Left lung (tissue), 10 donors: ENCODE measurements around the gene POU4F1. TPM values are rescaled to one million over a fixed set of nuclear protein-coding genes. Genes with fewer than 3 reads are reported as not detected.

Source experiments
- ATAC-seq: fragments of 200-7000 bp; cut with Tn5 transposase; one replicate; pipeline ENCODE4 v1.9.1; 2020; ENCODE audit warnings: moderate library complexity
- DNase-seq, 4 donors: peaks; one replicate each; pipeline ENCODE4 v3.0.0-alpha.2; 2013 to 2020
- H3K27ac ChIP-seq, 2 donors: fragments of 200-600 bp; sonication (generic) in 1 of 2; one replicate each; pipeline versions ENCODE4 v1.5.0 to v1.8.0; 2020 to 2021
- H3K27me3 ChIP-seq, 2 donors: fragments of 200-600 bp; sonication (generic) in 1 of 2; one replicate each; pipeline versions ENCODE4 v1.5.0 to v1.8.0; 2020 to 2021
- H3K36me3 ChIP-seq, 2 donors: fragments of 200-600 bp; sonication (generic) in 1 of 2; one replicate each; pipeline versions ENCODE4 v1.5.0 to v1.8.0; 2020 to 2021
- H3K4me1 ChIP-seq, 2 donors: fragments of 200-600 bp; one replicate each; pipeline ENCODE4 v1.8.0; 2021
- H3K4me3 ChIP-seq, 2 donors: fragments of 200-600 bp; sonication (generic) in 1 of 2; one replicate each; pipeline versions ENCODE4 v1.5.0 to v1.8.0; 2020 to 2021; ENCODE audit warnings: mild to moderate bottlenecking in 1 of 2
- H3K9me3 ChIP-seq, 2 donors: fragments of 200-600 bp; sonication (generic) in 1 of 2; one replicate each; pipeline versions ENCODE4 v1.5.0 to v1.8.0; 2020 to 2021
- CTCF ChIP-seq, 2 donors: fragments of 200-600 bp; sonication (generic) in 1 of 2; IDR thresholded peaks; one replicate each; pipeline versions ENCODE4 v1.5.0 to v1.8.0; 2021; ENCODE audit warnings: antibody characterized with exemption in 2 of 2
- intact Hi-C, 2 donors: fragments of 100-400 bp; cut with DNase I; formaldehyde crosslinking; loops; one replicate each; pipeline versions ENCODE4 v1.11.2 to v1.14.2; 2022
- polyA plus RNA-seq, 6 donors: library from polyadenylated mRNA; unstranded; fragments of 120-200 nt; gene quantifications; one replicate each; pipeline ENCODE4 v1.2.1, GENCODE V29; 2013; ENCODE audit not compliant: insufficient read length in 6 of 6
- total RNA-seq, 2 donors: library from RNA; stranded (reverse); fragmentation: NEBNext Ultra II Directional; extraction: Animal tissue kit (Norgen Biotek cat#: 25700); gene quantifications; one replicate each; pipeline ENCODE4 v1.2.1, GENCODE V29; 2021
- donor health status: DM: no; HTN: yes; CAD: no.
- donor health status: DM: no; HTN: no; CAD: no.

POU4F1 gene
- total and polyA plus RNA-seq, 8 donors: 0.15 TPM; not detected in 6

GRCh38 chr13:78610381-78610883, 7.1 kb upstream of the POU4F1 start:
- no peak for ATAC-seq
- H3K27me3 ChIP-seq: peaks cover 59 to 68% of the 10 kb centered on the region in 2 donors
- H3K4me1 ChIP-seq: peaks cover 9 to 31% of the 10 kb centered on the region in 2 donors
- no peak overlapping the region for H3K4me3 ChIP-seq
- H3K27ac ChIP-seq: no peak overlapping the region
- H3K36me3 ChIP-seq: peaks cover 0 to 15% of the 10 kb centered on the region in 2 donors
- no peak for DNase-seq
- H3K9me3 ChIP-seq: no peaks in the 10 kb centered on the region
- TF ChIP-seq CTCF (IDR thresholded peaks at IDR 0.05): no peak
- intact Hi-C loops: no loop called here

- peak in 1 of 4 donors; percentile 78 for DNase-seq
- intact Hi-C loops: no loop called here
- H3K27me3 ChIP-seq: peaks cover 67 to 76% of the 10 kb centered on the region in 2 donors
These were observed 6.3 kb upstream of the POU4F1 start for GRCh38 chr13:78609464-78610205.

GRCh38 chr13:78608688-78609463, 5.5 kb upstream of the POU4F1 start:
- H3K27ac ChIP-seq: no peak overlapping the region
- peaks cover 73 to 83% of the 10 kb centered on the region in 2 donors for H3K27me3 ChIP-seq
- intact Hi-C loops: no loop called here
- TF ChIP-seq CTCF (IDR thresholded peaks at IDR 0.05): no peak
- DNase-seq: peak in 1 of 4 donors; percentile 71
- peak; percentile 53 for ATAC-seq
- peaks cover 9 to 31% of the 10 kb centered on the region in 2 donors for H3K4me1 ChIP-seq
- H3K4me3 ChIP-seq: peak overlapping the region; percentile 29 to 43
- no peaks in the 10 kb centered on the region for H3K36me3 ChIP-seq
- no peaks in the 10 kb centered on the region for H3K9me3 ChIP-seq

More at GRCh38 chr13:78609464-78610205, 6.3 kb upstream of the POU4F1 start:
- peak; percentile 79 for ATAC-seq
- Histone ChIP-seq H3K36me3 (peaks cover 0 to 7% of the 10 kb centered on the region in 2 donors), H3K9me3 (no peaks in the 10 kb centered on the region), H3K27ac (no peak overlapping the region), H3K4me1 (peaks cover 9 to 31% of the 10 kb centered on the region in 2 donors), H3K4me3 (peak overlapping the region; percentile 29 to 43)
- no peak for TF ChIP-seq CTCF (IDR thresholded peaks at IDR 0.05)

GRCh38 chr13:78608252-78608687, 4.9 kb upstream of the POU4F1 start:
- no peak for ATAC-seq
- TF ChIP-seq CTCF (IDR thresholded peaks at IDR 0.05): no peak
- Histone ChIP-seq H3K4me3 (peak overlapping the region in 1 of 2 donors; percentile 43), H3K36me3 (no peaks in the 10 kb centered on the region), H3K27me3 (peaks cover 80 to 89% of the 10 kb centered on the region in 2 donors), H3K4me1 (peaks cover 9 to 36% of the 10 kb centered on the region in 2 donors), H3K9me3 (no peaks in the 10 kb centered on the region), H3K27ac (no peak overlapping the region)
- intact Hi-C loops: no loop called here
- DNase-seq: no peak
